Naive thymus-derived CD4-positive, alpha-beta T cell (primary cell): ENCODE measurements around the gene SH3YL1. TPM values are rescaled to one million over a fixed set of nuclear protein-coding genes. Genes with fewer than 3 reads are reported as not detected.

ENCODE experiments used
- ATAC-seq: fragments of 150-1000 bp; cut with Tn5 transposase; 2 replicates; pipeline ENCODE4 v1.10.0; 2021; ENCODE audit warnings: mild to moderate bottlenecking, moderate library complexity
- CTCF ChIA-PET: fragments of 350-600 bp; sonication (Branson Sonifier 250); formaldehyde crosslinking; loops from one replicate; lab custom pipeline; 2021; ENCODE audit warnings: antibody characterized with exemption; lab: Charles Lee
- POLR2A ChIA-PET: fragments of 350-600 bp; sonication (Branson Sonifier 250); formaldehyde crosslinking; loops from one replicate; lab custom pipeline; 2021; ENCODE audit warnings: antibody characterized with exemption, inconsistent platforms; lab: Charles Lee
- DNase-seq, 9 donors: peaks; one replicate each; pipeline versions ENCODE4 v3.0.0 to v3.0.0-alpha.2; 2020 to 2022; ENCODE audit warnings: mixed read lengths in 1 of 9
- H3K27ac ChIP-seq: one replicate; pipeline ENCODE4 v1.7.0; 2013; ENCODE audit warnings: mild to moderate bottlenecking, low read depth, low read length, moderate library complexity
- H3K27me3 ChIP-seq, 2 donors: one replicate each; pipeline ENCODE4 v1.7.0; 2013; ENCODE audit warnings: low read length in 2 of 2, mild to moderate bottlenecking in 2 of 2, moderate library complexity in 2 of 2; ENCODE audit not compliant: control insufficient read depth in 2 of 2, insufficient read depth in 2 of 2
- H3K36me3 ChIP-seq, 3 experiments: 1 replicate in 2 of 3; 2 replicates in 1 of 3; pipeline ENCODE4 v1.7.0; 2013; ENCODE audit warnings: low read length in 3 of 3, mild to moderate bottlenecking in 3 of 3, moderate library complexity in 1 of 3; ENCODE audit not compliant: insufficient read depth in 3 of 3, control insufficient read depth in 2 of 3
- H3K4me1 ChIP-seq, 2 donors: one replicate each; pipeline ENCODE4 v1.7.0; 2013; ENCODE audit warnings: low read length in 2 of 2, mild to moderate bottlenecking in 2 of 2, moderate library complexity in 1 of 2; ENCODE audit not compliant: control insufficient read depth in 2 of 2, insufficient read depth in 2 of 2
- H3K4me3 ChIP-seq: 2 replicates; pipeline ENCODE4 v1.7.0; 2013; ENCODE audit warnings: mild to moderate bottlenecking, low read length
- H3K9me3 ChIP-seq, 3 experiments: 1 replicate in 2 of 3; 2 replicates in 1 of 3; pipeline ENCODE4 v1.7.0; 2013; ENCODE audit warnings: low read length in 3 of 3; ENCODE audit not compliant: control insufficient read depth in 2 of 3
- H3K27ac Mint-ChIP-seq, 9 donors: one replicate each; pipeline ENCODE4 v1.8.0; 2020 to 2022; ENCODE audit warnings: mixed read lengths in 9 of 9, mild to moderate bottlenecking in 8 of 9, moderate library complexity in 5 of 9, inconsistent platforms in 2 of 9
- H3K27me3 Mint-ChIP-seq, 5 donors: one replicate each; pipeline ENCODE4 v1.8.0; 2021 to 2022; ENCODE audit warnings: mixed read lengths in 5 of 5, mild to moderate bottlenecking in 1 of 5
- H3K36me3 Mint-ChIP-seq, 5 donors: one replicate each; pipeline ENCODE4 v1.8.0; 2020 to 2022; ENCODE audit warnings: mixed read lengths in 5 of 5, mild to moderate bottlenecking in 3 of 5, inconsistent platforms in 1 of 5
- H3K4me1 Mint-ChIP-seq, 7 donors: one replicate each; pipeline ENCODE4 v1.8.0; 2020 to 2022; ENCODE audit warnings: mixed read lengths in 7 of 7, mild to moderate bottlenecking in 3 of 7, inconsistent platforms in 1 of 7
- H3K4me3 Mint-ChIP-seq, 10 donors: one replicate each; pipeline ENCODE4 v1.8.0; 2020 to 2022; ENCODE audit warnings: mild to moderate bottlenecking in 10 of 10, mixed read lengths in 10 of 10, moderate library complexity in 6 of 10, inconsistent platforms in 2 of 10
- H3K9me3 Mint-ChIP-seq, 11 donors: one replicate each; pipeline ENCODE4 v1.8.0; 2020 to 2022; ENCODE audit warnings: mixed read lengths in 11 of 11, mild to moderate bottlenecking in 4 of 11, inconsistent platforms in 1 of 11, moderate library complexity in 1 of 11
- intact Hi-C, 2 donors: fragments of 100-400 bp; cut with micrococcal nuclease; formaldehyde crosslinking; loops; one replicate each; pipeline ENCODE4 v1.15.1; 2023
- polyA plus RNA-seq, 2 donors: library from polyadenylated mRNA; unstranded; fragments of 300-500 nt; fragmentation: Illumina TruSeq; gene quantifications; one replicate each; pipeline ENCODE4 v1.2.3, GENCODE V29; 2021
- total RNA-seq, 6 experiments: library from RNA in 5 of 6; stranded (reverse) in 5 of 6; gene quantifications; 1 replicate in 5 of 6; 2 replicates in 1 of 6; pipeline ENCODE4 v1.2.3 and lab custom pipeline; 2021 to 2026

Gene SH3YL1
- total and polyA plus RNA-seq, 7 experiments from 2014 or later = 16.5 to 94.1 (median 52.2) TPM

- Mint-ChIP-seq H3K27me3 (no peaks in the 10 kb centered on the region), H3K27ac (peak overlapping the region in 1 of 9 donors; percentile 51), H3K4me1 (peaks cover 0 to 37% (median 12%) of the 10 kb centered on the region in 7 donors), H3K4me3 (no peak overlapping the region), H3K9me3 (peaks cover 0 to 27% (median 9%) of the 10 kb centered on the region in 11 donors), H3K36me3 (peaks cover 8 to 37% (median 19%) of the 10 kb centered on the region in 5 donors)
- no peaks in the 10 kb centered on the region for H3K36me3 ChIP-seq
- intact Hi-C loops = loop anchor here in 1 of 2 donors (5.0 kb wide), 2 partner anchors 177 to 377 kb away; no protein-coding TSS in a partner anchor
- H3K9me3 ChIP-seq = peaks cover 0 to 12% (median 0%) of the 10 kb centered on the region in 3 experiments
- POLR2A ChIA-PET = interaction anchor here (0.8 kb wide), 2 partner anchors 21 to 29 kb away, joined by 3 read pairs; no protein-coding TSS in a partner anchor
- ATAC-seq = no peak
- CTCF ChIA-PET = no interaction called here
- peaks cover 11 to 14% of the 10 kb centered on the region in 2 donors for H3K4me1 ChIP-seq
- DNase-seq = no peak
- no peak overlapping the region for H3K4me3 ChIP-seq
- H3K27me3 ChIP-seq = no peaks in the 10 kb centered on the region
- H3K27ac ChIP-seq = no peak overlapping the region
These were observed 3.2 kb downstream of the SH3YL1 start for GRCh38 chr2:260507-261161.

GRCh38 chr2:259789-260331 is 4.0 kb downstream of the SH3YL1 start:
- Histone ChIP-seq H3K36me3 (no peaks in the 10 kb centered on the region), H3K9me3 (peaks cover 0 to 12% (median 0%) of the 10 kb centered on the region in 3 experiments), H3K4me1 (peaks cover 5 to 8% of the 10 kb centered on the region in 2 donors), H3K27me3 (no peaks in the 10 kb centered on the region), H3K27ac (no peak overlapping the region), H3K4me3 (no peak overlapping the region)
- Mint-ChIP-seq H3K4me3 (no peak overlapping the region), H3K9me3 (peaks cover 0 to 27% (median 9%) of the 10 kb centered on the region in 11 donors), H3K4me1 (peaks cover 0 to 30% (median 6%) of the 10 kb centered on the region in 7 donors), H3K27me3 (no peaks in the 10 kb centered on the region), H3K27ac (no peak overlapping the region), H3K36me3 (peaks cover 8 to 37% (median 19%) of the 10 kb centered on the region in 5 donors)
- intact Hi-C loops = loop anchor here in 1 of 2 donors (5.0 kb wide), 2 partner anchors 177 to 377 kb away; no protein-coding TSS in a partner anchor
- no peak for ATAC-seq
- ChIA-PET POLR2A (interaction anchor here (0.8 kb wide), 1 partner anchor 29 kb away, joined by 3 read pairs; no protein-coding TSS in a partner anchor), CTCF (no interaction called here)
- no peak for DNase-seq

GRCh38 chr2:258933-259332 is 4.9 kb downstream of the SH3YL1 start:
- DNase-seq (no peak), ATAC-seq (no peak)
- H3K4me1 ChIP-seq = peaks cover 5 to 8% of the 10 kb centered on the region in 2 donors
- H3K9me3 Mint-ChIP-seq = peaks cover 0 to 27% (median 9%) of the 10 kb centered on the region in 11 donors
- no peak overlapping the region for H3K4me3 Mint-ChIP-seq
- H3K4me1 Mint-ChIP-seq = peaks cover 0 to 27% (median 6%) of the 10 kb centered on the region in 7 donors
- no peak overlapping the region for H3K27ac ChIP-seq
- H3K27me3 Mint-ChIP-seq = no peaks in the 10 kb centered on the region
- POLR2A ChIA-PET = no interaction called here
- CTCF ChIA-PET = no interaction called here
- no peak overlapping the region for H3K4me3 ChIP-seq
- no peaks in the 10 kb centered on the region for H3K27me3 ChIP-seq
- intact Hi-C loops = no loop called here
- H3K9me3 ChIP-seq = peaks cover 0 to 12% (median 0%) of the 10 kb centered on the region in 3 experiments
- H3K27ac Mint-ChIP-seq = no peak overlapping the region
- peaks cover 8 to 37% (median 19%) of the 10 kb centered on the region in 5 donors for H3K36me3 Mint-ChIP-seq
- H3K36me3 ChIP-seq = no peaks in the 10 kb centered on the region

GRCh38 chr2:257842-258241 is 6.0 kb downstream of the SH3YL1 start:
- H3K27ac Mint-ChIP-seq = peak overlapping the region in 1 of 9 donors; percentile 33
- peaks cover 8 to 37% (median 19%) of the 10 kb centered on the region in 5 donors for H3K36me3 Mint-ChIP-seq
- no peaks in the 10 kb centered on the region for H3K36me3 ChIP-seq
- no peak overlapping the region for H3K27ac ChIP-seq
- POLR2A ChIA-PET = no interaction called here
- H3K9me3 ChIP-seq = peaks cover 0 to 12% (median 0%) of the 10 kb centered on the region in 3 experiments
- H3K27me3 ChIP-seq = no peaks in the 10 kb centered on the region
- H3K4me1 ChIP-seq = no peaks in the 10 kb centered on the region
- peaks cover 0 to 19% (median 4%) of the 10 kb centered on the region in 7 donors for H3K4me1 Mint-ChIP-seq
- no peak overlapping the region for H3K4me3 ChIP-seq
- no peak for DNase-seq
- intact Hi-C loops = no loop called here
- H3K4me3 Mint-ChIP-seq = no peak overlapping the region
- peaks cover 0 to 27% (median 9%) of the 10 kb centered on the region in 11 donors for H3K9me3 Mint-ChIP-seq
- CTCF ChIA-PET = no interaction called here
- ATAC-seq = no peak
- H3K27me3 Mint-ChIP-seq = no peaks in the 10 kb centered on the region

- Mint-ChIP-seq H3K4me1 (peaks cover 0 to 15% (median 4%) of the 10 kb centered on the region in 7 donors), H3K36me3 (peaks cover 8 to 37% (median 19%) of the 10 kb centered on the region in 5 donors), H3K27ac (no peak overlapping the region), H3K27me3 (no peaks in the 10 kb centered on the region), H3K4me3 (no peak overlapping the region), H3K9me3 (peaks cover 0 to 27% (median 9%) of the 10 kb centered on the region in 11 donors)
- H3K4me1 ChIP-seq = no peaks in the 10 kb centered on the region
- H3K4me3 ChIP-seq = no peak overlapping the region
- ChIA-PET CTCF (no interaction called here), POLR2A (no interaction called here)
- no peaks in the 10 kb centered on the region for H3K27me3 ChIP-seq
- DNase-seq = no peak
- intact Hi-C loops = no loop called here
- H3K9me3 ChIP-seq = peaks cover 0 to 12% (median 0%) of the 10 kb centered on the region in 3 experiments
- no peaks in the 10 kb centered on the region for H3K36me3 ChIP-seq
- no peak overlapping the region for H3K27ac ChIP-seq
- no peak for ATAC-seq
These were observed 6.4 kb downstream of the SH3YL1 start for GRCh38 chr2:257429-257828.

GRCh38 chr2:256094-256493 is 7.7 kb downstream of the SH3YL1 start:
- DNase-seq (no peak), ATAC-seq (no peak)
- H3K27ac ChIP-seq = no peak overlapping the region
- no peak overlapping the region for H3K4me3 Mint-ChIP-seq
- H3K4me3 ChIP-seq = no peak overlapping the region
- H3K27me3 Mint-ChIP-seq = no peaks in the 10 kb centered on the region
- peaks cover 0 to 27% (median 9%) of the 10 kb centered on the region in 11 donors for H3K9me3 Mint-ChIP-seq
- intact Hi-C loops = no loop called here
- H3K36me3 Mint-ChIP-seq = peaks cover 11 to 41% (median 24%) of the 10 kb centered on the region in 5 donors
- POLR2A ChIA-PET = no interaction called here
- no peak overlapping the region for H3K27ac Mint-ChIP-seq
- no peaks in the 10 kb centered on the region for H3K4me1 ChIP-seq
- peaks cover 0 to 8% (median 0%) of the 10 kb centered on the region in 7 donors for H3K4me1 Mint-ChIP-seq
- no peaks in the 10 kb centered on the region for H3K27me3 ChIP-seq
- peaks cover 0 to 12% (median 0%) of the 10 kb centered on the region in 3 experiments for H3K9me3 ChIP-seq
- CTCF ChIA-PET = no interaction called here
- peaks cover 0 to 13% (median 0%) of the 10 kb centered on the region in 3 experiments for H3K36me3 ChIP-seq
